Measurements from ENCODE around the gene KAT7. TPM values are rescaled to one million over a fixed set of nuclear protein-coding genes. Genes with fewer than 3 reads are reported as not detected.

The KAT7 gene
- 15.1 and 21.4 TPM in 2 replicates for total RNA-seq (ENCODE audit: low replicate concordance)

GRCh38 chr17:49788478-49789242 lies at the start of gene KAT7:
Gene KAT7 (plus strand): TSS chr17:49788681. CDS start chr17:49788835, 154 bp downstream.

DNA sequence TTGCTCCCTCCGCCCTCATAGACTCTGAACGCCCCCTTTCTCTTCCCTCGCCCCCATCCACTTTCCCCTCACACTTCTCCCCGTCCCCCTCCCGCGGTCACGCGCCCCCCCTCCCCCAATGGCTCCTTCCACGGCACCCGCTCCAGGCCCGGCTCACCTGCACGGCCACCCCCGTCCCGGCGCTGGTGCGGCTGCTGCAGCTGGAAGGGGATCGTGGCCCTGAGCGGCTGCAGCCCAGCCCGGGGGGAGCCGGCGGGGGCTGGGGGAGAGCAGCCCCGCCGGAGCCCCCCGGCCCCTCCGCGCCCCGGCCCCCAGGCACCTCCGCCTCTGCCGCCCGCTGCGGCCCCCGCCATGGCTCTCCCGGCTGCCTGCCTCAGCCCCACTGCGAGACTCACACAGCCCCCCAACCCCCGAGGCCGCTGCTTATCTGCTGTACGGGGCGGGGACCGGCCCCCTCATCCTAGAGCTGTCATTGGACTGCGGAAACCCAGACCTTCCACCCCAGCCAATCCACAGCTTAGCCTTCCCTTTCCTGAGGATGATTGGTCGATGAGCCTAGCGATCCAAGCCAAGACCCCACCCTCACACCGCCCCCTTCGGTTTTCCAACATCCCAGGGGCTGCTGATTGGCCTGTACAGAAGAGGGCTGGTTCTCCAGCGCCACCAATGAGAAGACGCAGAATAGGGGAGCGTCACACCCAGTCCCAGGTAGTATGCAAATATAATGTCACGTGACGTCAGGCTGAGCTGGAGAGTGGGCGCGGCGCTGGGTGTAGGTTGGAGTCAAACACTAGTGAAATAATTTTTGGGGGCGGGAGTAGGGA lies 24.5 kb upstream of the KAT7 start, which contains the start of gene FAM117A:
Gene FAM117A (minus strand): TSS at position 397 of the 824 bp plus-strand sequence. CDS start 44 bp downstream, at position 353.

GRCh38 chr17:49848019-49848473 lies 59.6 kb downstream of the KAT7 start, which contains the start of gene TAC4:
Gene TAC4 (minus strand): TSS chr17:49848069. CDS start chr17:49848017, 52 bp downstream.

Other genes with a start within 250 kb of the KAT7 start
- 1.4 and 1.5 TPM in 2 replicates for gene NXPH3, start 212.8 kb upstream of the KAT7 start, total RNA-seq (ENCODE audit: low replicate concordance)
- 99.2 and 104 TPM in 2 replicates for gene SPOP, start 110.6 kb upstream of the KAT7 start, total RNA-seq (ENCODE audit: low replicate concordance)
- gene SLC35B1, start 80.7 kb upstream of the KAT7 start, total RNA-seq (ENCODE audit: low replicate concordance): 38.5 and 52.2 TPM in 2 replicates
- gene FAM117A, start 24.6 kb upstream of the KAT7 start, total RNA-seq (ENCODE audit: low replicate concordance): 2.1 TPM in 2 replicates
- not detected in 2 replicates for gene TAC4, start 59.4 kb downstream of the KAT7 start, total RNA-seq (ENCODE audit: low replicate concordance)
- gene DLX4, start 180.5 kb downstream of the KAT7 start, total RNA-seq (ENCODE audit: low replicate concordance): not detected in 2 replicates
- not detected in 2 replicates for gene DLX3, start 206.5 kb downstream of the KAT7 start, total RNA-seq (ENCODE audit: low replicate concordance)

All from smooth muscle cell of the coronary artery (primary cell).